Measurements from ENCODE around the gene TMEM238.
A peak's percentile ranks its signal among the peaks of the same experiment; 100 is the strongest.
"Not testable (repeated sequence)": the region's sequence is repeated elsewhere in the genome, so short reads cannot be mapped to it uniquely, and the experiment has no call there.

TMEM238 gene

DNA sequence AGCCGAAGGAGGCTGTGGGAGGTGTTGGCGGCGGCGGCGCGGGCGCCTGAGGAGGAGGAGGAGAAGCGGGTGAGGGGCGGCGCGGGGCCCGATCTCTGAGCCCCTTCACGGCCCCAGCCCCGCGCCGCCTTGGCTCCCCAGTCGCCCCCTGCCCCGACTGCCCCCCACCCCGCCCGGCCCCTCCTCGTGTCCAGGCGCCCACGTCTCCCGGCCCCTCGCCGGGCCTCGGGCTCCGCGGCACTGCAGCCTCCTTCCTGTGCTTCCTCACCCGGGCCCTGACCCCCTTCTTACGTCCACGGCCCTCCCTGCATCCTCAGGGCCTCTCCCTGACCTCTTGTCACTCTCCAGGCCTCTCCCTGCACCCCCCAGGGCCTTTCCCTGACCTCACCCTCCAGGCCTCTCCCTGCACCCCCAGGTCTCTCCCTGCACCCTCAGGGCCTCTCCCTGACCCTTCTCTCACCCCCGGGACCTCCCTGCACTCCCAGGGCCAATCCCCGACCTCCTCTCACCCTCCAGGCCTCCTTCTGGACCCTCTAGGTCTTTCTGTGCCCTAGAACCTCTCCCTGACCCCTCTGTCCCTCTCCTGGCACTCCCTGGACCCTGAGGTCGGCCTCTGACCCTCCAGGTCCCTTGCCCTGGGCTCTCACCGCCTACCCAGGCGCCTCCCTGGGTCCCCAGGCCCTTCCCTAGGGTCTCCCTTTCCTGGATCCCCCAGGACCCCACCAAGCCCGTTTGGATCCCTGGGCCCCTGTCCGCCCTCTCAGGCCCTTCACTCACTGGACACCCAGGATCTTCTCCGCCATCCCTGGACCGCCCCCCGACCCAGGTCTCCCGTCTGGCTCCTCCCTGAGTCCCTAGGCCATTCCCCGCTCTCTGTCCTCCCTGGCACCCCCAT lies 44.0 kb downstream of the TMEM238 start:
- H3K4me1 ChIP-seq (ENCODE audit: insufficient read depth, poor library complexity, severe bottlenecking), result peaks cover 28% of the 10 kb centered on the region
- peak overlapping the region; percentile 50 for H3K4me3 ChIP-seq (ENCODE audit: severe bottlenecking)
- peaks cover 13% of the 10 kb centered on the region; the same call in 1 of the 2 replicates for H3K36me3 ChIP-seq (ENCODE audit: low read depth)
- H3K27ac ChIP-seq (ENCODE audit: poor library complexity, severe bottlenecking), result peak overlapping the region; percentile 80
- DNase-seq (ENCODE audit: low spot score) (no peak), ATAC-seq (ENCODE audit: low read depth) (no peak)
- H3K9me3 ChIP-seq (ENCODE audit: severe bottlenecking), result no peaks in the 10 kb centered on the region
- H3K27me3 ChIP-seq (ENCODE audit: insufficient read depth, poor library complexity, severe bottlenecking), result no peaks in the 10 kb centered on the region
- TF ChIP-seq, protein P1, sequence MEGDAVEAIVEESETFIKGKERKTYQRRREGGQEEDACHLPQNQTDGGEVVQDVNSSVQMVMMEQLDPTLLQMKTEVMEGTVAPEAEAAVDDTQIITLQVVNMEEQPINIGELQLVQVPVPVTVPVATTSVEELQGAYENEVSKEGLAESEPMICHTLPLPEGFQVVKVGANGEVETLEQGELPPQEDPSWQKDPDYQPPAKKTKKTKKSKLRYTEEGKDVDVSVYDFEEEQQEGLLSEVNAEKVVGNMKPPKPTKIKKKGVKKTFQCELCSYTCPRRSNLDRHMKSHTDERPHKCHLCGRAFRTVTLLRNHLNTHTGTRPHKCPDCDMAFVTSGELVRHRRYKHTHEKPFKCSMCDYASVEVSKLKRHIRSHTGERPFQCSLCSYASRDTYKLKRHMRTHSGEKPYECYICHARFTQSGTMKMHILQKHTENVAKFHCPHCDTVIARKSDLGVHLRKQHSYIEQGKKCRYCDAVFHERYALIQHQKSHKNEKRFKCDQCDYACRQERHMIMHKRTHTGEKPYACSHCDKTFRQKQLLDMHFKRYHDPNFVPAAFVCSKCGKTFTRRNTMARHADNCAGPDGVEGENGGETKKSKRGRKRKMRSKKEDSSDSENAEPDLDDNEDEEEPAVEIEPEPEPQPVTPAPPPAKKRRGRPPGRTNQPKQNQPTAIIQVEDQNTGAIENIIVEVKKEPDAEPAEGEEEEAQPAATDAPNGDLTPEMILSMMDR (IDR thresholded peaks at IDR 0.05; ENCODE audit: poor library complexity, severe bottlenecking), result no peak

GRCh38 chr19:55339105-55339888 lies 44.8 kb downstream of the TMEM238 start, which contains the start of gene KMT5C:
Gene KMT5C, plus strand, starts transcription at chr19:55339876. Its CDS starts 2,061 bp downstream, at chr19:55341937.
- peak within 1 kb of the TSS; percentile 50 for H3K4me3 ChIP-seq (ENCODE audit: severe bottlenecking)
- no peaks in the 10 kb centered on the region for H3K9me3 ChIP-seq (ENCODE audit: severe bottlenecking)
- H3K27me3 ChIP-seq (ENCODE audit: insufficient read depth, poor library complexity, severe bottlenecking), result no peaks in the 10 kb centered on the region
- peak; percentile 100 for DNase-seq (ENCODE audit: low spot score)
- peak within 1 kb of the TSS; percentile 80 for H3K27ac ChIP-seq (ENCODE audit: poor library complexity, severe bottlenecking)
- peak; percentile 83 for ATAC-seq (ENCODE audit: low read depth)
- TF ChIP-seq, protein P1 (IDR thresholded peaks at IDR 0.05; ENCODE audit: poor library complexity, severe bottlenecking), result peak; percentile 11
- peaks cover 19% of the 10 kb centered on the region for H3K4me1 ChIP-seq (ENCODE audit: insufficient read depth, poor library complexity, severe bottlenecking)
- peaks cover 13% of the 10 kb centered on the region; the same call in 1 of the 2 replicates for H3K36me3 ChIP-seq (ENCODE audit: low read depth)

DNA sequence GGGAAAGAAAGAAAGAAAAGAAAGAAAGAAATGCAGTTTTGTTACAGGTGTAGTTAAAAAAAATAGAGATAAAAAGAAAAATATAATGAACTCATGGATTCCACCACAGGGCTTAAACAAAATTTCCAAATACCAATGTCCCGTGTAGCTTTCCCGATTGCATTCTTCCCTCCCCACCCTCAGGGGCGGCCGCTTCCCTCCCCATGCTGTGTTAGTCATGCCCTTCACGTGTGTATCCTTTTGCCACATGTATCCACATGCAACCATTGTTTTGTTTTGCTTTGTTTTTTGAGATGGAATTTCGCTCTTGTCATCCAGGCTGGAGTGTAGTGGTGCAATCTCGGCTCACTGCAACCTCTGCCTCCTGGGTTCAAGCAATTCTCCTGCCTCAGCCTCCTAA lies 48.0 kb downstream of the TMEM238 start:
- peak overlapping the region; percentile 39 for H3K27ac ChIP-seq (ENCODE audit: poor library complexity, severe bottlenecking)
- peak; percentile 3; the same call in 1 of the 3 replicates for ATAC-seq (ENCODE audit: low read depth)

GRCh38 chr19:55333870-55334269 lies 50.2 kb downstream of the TMEM238 start:
- H3K9me3 ChIP-seq (ENCODE audit: severe bottlenecking), result no peaks in the 10 kb centered on the region
- no peak for DNase-seq (ENCODE audit: low spot score)
- no peak overlapping the region for H3K27ac ChIP-seq (ENCODE audit: poor library complexity, severe bottlenecking)
- TF ChIP-seq, protein P1 (IDR thresholded peaks at IDR 0.05; ENCODE audit: poor library complexity, severe bottlenecking), result no peak
- no peaks in the 10 kb centered on the region for H3K36me3 ChIP-seq (ENCODE audit: low read depth)
- no peak for ATAC-seq (ENCODE audit: low read depth)
- H3K4me3 ChIP-seq (ENCODE audit: severe bottlenecking), result no peak overlapping the region
- no peaks in the 10 kb centered on the region for H3K27me3 ChIP-seq (ENCODE audit: insufficient read depth, poor library complexity, severe bottlenecking)
- H3K4me1 ChIP-seq (ENCODE audit: insufficient read depth, poor library complexity, severe bottlenecking), result peaks cover 14% of the 10 kb centered on the region

More for the DNA sequence above, 48.0 kb downstream of the TMEM238 start:
- Histone ChIP-seq H3K27me3 (ENCODE audit: insufficient read depth, poor library complexity, severe bottlenecking) (no peaks in the 10 kb centered on the region), H3K4me1 (ENCODE audit: insufficient read depth, poor library complexity, severe bottlenecking) (peaks cover 14% of the 10 kb centered on the region), H3K4me3 (ENCODE audit: severe bottlenecking) (no peak overlapping the region), H3K36me3 (ENCODE audit: low read depth) (no peaks in the 10 kb centered on the region), H3K9me3 (ENCODE audit: severe bottlenecking) (no peaks in the 10 kb centered on the region)
- DNase-seq (ENCODE audit: low spot score), result peak; percentile 82
- TF ChIP-seq, protein P1 (IDR thresholded peaks at IDR 0.05; ENCODE audit: poor library complexity, severe bottlenecking), result no peak

- DNase-seq (ENCODE audit: low spot score); H3K4me1 ChIP-seq (ENCODE audit: insufficient read depth, poor library complexity, severe bottlenecking); H3K36me3 ChIP-seq (ENCODE audit: low read depth); H3K27ac ChIP-seq (ENCODE audit: poor library complexity, severe bottlenecking); H3K4me3 ChIP-seq (ENCODE audit: severe bottlenecking); H3K9me3 ChIP-seq (ENCODE audit: severe bottlenecking); H3K27me3 ChIP-seq (ENCODE audit: insufficient read depth, poor library complexity, severe bottlenecking): not testable (repeated sequence)
- ATAC-seq (ENCODE audit: low read depth), result peak; percentile 35; the same call in 1 of the 3 replicates
Observed at GRCh38 chr19:55329791-55330190, 54.3 kb downstream of the TMEM238 start.

Data from RWPE2 (cell line).